ENCODE data around the gene SLC1A1.
A peak's percentile ranks its signal among the peaks of the same experiment; 100 is the strongest.

The SLC1A1 gene

GRCh38 chr9:4489919-4490704, at the start of gene SLC1A1:
Gene SLC1A1, plus strand, starts transcription at chr9:4490468. Its CDS starts 212 bp downstream, at chr9:4490680.
- in situ Hi-C loops (cut with HindIII; ENCODE audit: low pct_ligation_motif_present, low pct_unique_long_range_greater_than_20kb, low sequenced_read_pairs): no loop called here
- DNase-seq: peak; percentile 67

- in situ Hi-C loops (cut with HindIII; ENCODE audit: low pct_ligation_motif_present, low pct_unique_long_range_greater_than_20kb, low sequenced_read_pairs): no loop called here
Observed at GRCh38 chr9:4442806-4443205, 47.5 kb upstream of the SLC1A1 start.

GRCh38 chr9:4443439-4443838, 46.8 kb upstream of the SLC1A1 start:
- in situ Hi-C loops (cut with HindIII; ENCODE audit: low pct_ligation_motif_present, low pct_unique_long_range_greater_than_20kb, low sequenced_read_pairs): no loop called here
- no peak for DNase-seq

More at GRCh38 chr9:4442806-4443205, 47.5 kb upstream of the SLC1A1 start:
- DNase-seq: no peak

- DNase-seq: no peak
- in situ Hi-C loops (cut with HindIII; ENCODE audit: low pct_ligation_motif_present, low pct_unique_long_range_greater_than_20kb, low sequenced_read_pairs): no loop called here
Observed at GRCh38 chr9:4461437-4461836, 28.8 kb upstream of the SLC1A1 start.

GRCh38 chr9:4463824-4464223, 26.4 kb upstream of the SLC1A1 start:
- DNase-seq: no peak
- in situ Hi-C loops (cut with HindIII; ENCODE audit: low pct_ligation_motif_present, low pct_unique_long_range_greater_than_20kb, low sequenced_read_pairs): no loop called here

- in situ Hi-C loops (cut with HindIII; ENCODE audit: low pct_ligation_motif_present, low pct_unique_long_range_greater_than_20kb, low sequenced_read_pairs): no loop called here
- DNase-seq: no peak
Observed at GRCh38 chr9:4464911-4465513, 25.3 kb upstream of the SLC1A1 start.

- in situ Hi-C loops (cut with HindIII; ENCODE audit: low pct_ligation_motif_present, low pct_unique_long_range_greater_than_20kb, low sequenced_read_pairs): no loop called here
Observed at GRCh38 chr9:4465910-4466309, 24.4 kb upstream of the SLC1A1 start.

GRCh38 chr9:4475301-4475700, 15.0 kb upstream of the SLC1A1 start:
- in situ Hi-C loops (cut with HindIII; ENCODE audit: low pct_ligation_motif_present, low pct_unique_long_range_greater_than_20kb, low sequenced_read_pairs): no loop called here
- DNase-seq: no peak

More at GRCh38 chr9:4465910-4466309, 24.4 kb upstream of the SLC1A1 start:
- DNase-seq: no peak

- no peak for DNase-seq
Observed at GRCh38 chr9:4486176-4486575, 4.1 kb upstream of the SLC1A1 start.

GRCh38 chr9:4489562-4489918, 728 bp upstream of the SLC1A1 start:
- in situ Hi-C loops (cut with HindIII; ENCODE audit: low pct_ligation_motif_present, low pct_unique_long_range_greater_than_20kb, low sequenced_read_pairs): no loop called here
- DNase-seq: peak; percentile 24

More at GRCh38 chr9:4486176-4486575, 4.1 kb upstream of the SLC1A1 start:
- in situ Hi-C loops (cut with HindIII; ENCODE audit: low pct_ligation_motif_present, low pct_unique_long_range_greater_than_20kb, low sequenced_read_pairs): no loop called here

- in situ Hi-C loops (cut with HindIII; ENCODE audit: low pct_ligation_motif_present, low pct_unique_long_range_greater_than_20kb, low sequenced_read_pairs): no loop called here
- DNase-seq: peak; percentile 14
Observed at GRCh38 chr9:4490705-4491625, 697 bp downstream of the SLC1A1 start.

GRCh38 chr9:4491626-4491975, 1.3 kb downstream of the SLC1A1 start:
- in situ Hi-C loops (cut with HindIII; ENCODE audit: low pct_ligation_motif_present, low pct_unique_long_range_greater_than_20kb, low sequenced_read_pairs): no loop called here

GRCh38 chr9:4494332-4494731, 4.1 kb downstream of the SLC1A1 start:
- in situ Hi-C loops (cut with HindIII; ENCODE audit: low pct_ligation_motif_present, low pct_unique_long_range_greater_than_20kb, low sequenced_read_pairs): no loop called here
- no peak for DNase-seq

More at GRCh38 chr9:4491626-4491975, 1.3 kb downstream of the SLC1A1 start:
- DNase-seq: no peak

GRCh38 chr9:4494806-4495205, 4.5 kb downstream of the SLC1A1 start:
- no peak for DNase-seq
- in situ Hi-C loops (cut with HindIII; ENCODE audit: low pct_ligation_motif_present, low pct_unique_long_range_greater_than_20kb, low sequenced_read_pairs): no loop called here

- in situ Hi-C loops (cut with HindIII; ENCODE audit: low pct_ligation_motif_present, low pct_unique_long_range_greater_than_20kb, low sequenced_read_pairs): no loop called here
- no peak for DNase-seq
Observed at GRCh38 chr9:4495537-4495936, 5.3 kb downstream of the SLC1A1 start.

GRCh38 chr9:4496497-4496896, 6.2 kb downstream of the SLC1A1 start:
- no peak for DNase-seq
- in situ Hi-C loops (cut with HindIII; ENCODE audit: low pct_ligation_motif_present, low pct_unique_long_range_greater_than_20kb, low sequenced_read_pairs): no loop called here

- in situ Hi-C loops (cut with HindIII; ENCODE audit: low pct_ligation_motif_present, low pct_unique_long_range_greater_than_20kb, low sequenced_read_pairs): no loop called here
- DNase-seq: no peak
Observed at GRCh38 chr9:4497395-4497794, 7.1 kb downstream of the SLC1A1 start.

- no peak for DNase-seq
- in situ Hi-C loops (cut with HindIII; ENCODE audit: low pct_ligation_motif_present, low pct_unique_long_range_greater_than_20kb, low sequenced_read_pairs): no loop called here
Observed at GRCh38 chr9:4497855-4498254, 7.6 kb downstream of the SLC1A1 start.

- in situ Hi-C loops (cut with HindIII; ENCODE audit: low pct_ligation_motif_present, low pct_unique_long_range_greater_than_20kb, low sequenced_read_pairs): no loop called here
- DNase-seq: no peak
Observed at GRCh38 chr9:4499917-4500316, 9.6 kb downstream of the SLC1A1 start.

Data from ACHN (cell line).